WTC11 (cell line): ENCODE data around the gene MAN2B1. TPM values are rescaled to one million over a fixed set of nuclear protein-coding genes. Genes with fewer than 3 reads are reported as not detected.

Experiments used
- CTCF ChIP-seq: fragments of 200-600 bp; IDR thresholded peaks from 2 replicates; pipeline ENCODE4 v1.8.0; 2022; ENCODE audit warnings: antibody characterized with exemption
- E2F5 ChIP-seq: sonication (generic); formaldehyde crosslinking; IDR thresholded peaks from 2 replicates; pipeline ENCODE4 v1.8.1; 2022; ENCODE audit warnings: mild to moderate bottlenecking, moderate library complexity, missing genetic modification reagents
- ELF4 ChIP-seq: sonication (generic); formaldehyde crosslinking; IDR thresholded peaks from 2 replicates; pipeline ENCODE4 v1.8.1; 2022; ENCODE audit warnings: low read depth, mild to moderate bottlenecking, moderate library complexity, missing genetic modification reagents
- GABPB1 ChIP-seq: sonication (generic); formaldehyde crosslinking; IDR thresholded peaks from 2 replicates; pipeline ENCODE4 v1.8.1; 2023; ENCODE audit warnings: mild to moderate bottlenecking, missing genetic modification reagents
- HMGA2 ChIP-seq: fragments of 250-450 bp; sonication (Bioruptor Pico); IDR thresholded peaks from 2 replicates; pipeline ENCODE4 v1.4.0; 2021; ENCODE audit warnings: mild to moderate bottlenecking, moderate library complexity
- IRF2 ChIP-seq: sonication (generic); formaldehyde crosslinking; IDR thresholded peaks from 2 replicates; pipeline ENCODE4 v1.8.0; 2022; ENCODE audit warnings: low read depth, missing genetic modification reagents, borderline replicate concordance
- KAT7 ChIP-seq: sonication (generic); formaldehyde crosslinking; IDR thresholded peaks from 2 replicates; pipeline ENCODE4 v1.8.1; 2023; ENCODE audit warnings: missing genetic modification reagents, mild to moderate bottlenecking, borderline replicate concordance
- MYBL2 ChIP-seq: sonication (generic); formaldehyde crosslinking; IDR thresholded peaks from 2 replicates; pipeline ENCODE4 v1.8.1; 2023; ENCODE audit warnings: mild to moderate bottlenecking, moderate library complexity, missing genetic modification reagents
- NFATC4 ChIP-seq: fragments of 250-450 bp; sonication (Bioruptor Pico); IDR thresholded peaks from 2 replicates; pipeline ENCODE4 v1.9.0; 2021; ENCODE audit warnings: mild to moderate bottlenecking
- NFYB ChIP-seq: sonication (generic); formaldehyde crosslinking; conservative IDR thresholded peaks from 2 replicates; pipeline ENCODE4 v1.8.0; 2022; ENCODE audit warnings: low read depth, missing genetic modification reagents
- NR1H2 ChIP-seq: sonication (generic); formaldehyde crosslinking; IDR thresholded peaks from 2 replicates; pipeline ENCODE4 v1.9.0; 2021; ENCODE audit warnings: mild to moderate bottlenecking, moderate library complexity, missing genetic modification reagents
- NR2C2 ChIP-seq: sonication (generic); formaldehyde crosslinking; IDR thresholded peaks from 2 replicates; pipeline ENCODE4 v1.8.0; 2022; ENCODE audit warnings: mild to moderate bottlenecking, missing genetic modification reagents
- OVOL2 ChIP-seq: fragments of 250-450 bp; sonication (Bioruptor Pico); IDR thresholded peaks from 2 replicates; pipeline ENCODE4 v1.9.0; 2021; ENCODE audit warnings: mild to moderate bottlenecking, borderline replicate concordance
- RORB ChIP-seq: fragments of 250-450 bp; sonication (Bioruptor Pico); IDR thresholded peaks from 2 replicates; pipeline ENCODE4 v1.9.0; 2021; ENCODE audit warnings: mild to moderate bottlenecking
- SMAD4 ChIP-seq: sonication (generic); formaldehyde crosslinking; IDR thresholded peaks from 2 replicates; pipeline ENCODE4 v1.8.0; 2022; ENCODE audit warnings: mild to moderate bottlenecking, missing genetic modification reagents
- ZBTB21 ChIP-seq: sonication (generic); formaldehyde crosslinking; IDR thresholded peaks from 2 replicates; pipeline ENCODE4 v1.8.1; 2023; ENCODE audit warnings: mild to moderate bottlenecking, missing genetic modification reagents, borderline replicate concordance
- ZNF219 ChIP-seq: sonication (generic); formaldehyde crosslinking; IDR thresholded peaks from 2 replicates; pipeline ENCODE4 v1.8.0; 2023; ENCODE audit warnings: missing genetic modification reagents, mild to moderate bottlenecking, borderline replicate concordance
- ZNF281 ChIP-seq: sonication (generic); formaldehyde crosslinking; IDR thresholded peaks from 2 replicates; pipeline ENCODE4 v1.8.0; 2023; ENCODE audit warnings: mild to moderate bottlenecking, missing genetic modification reagents
- ZNF317 ChIP-seq: sonication (generic); formaldehyde crosslinking; IDR thresholded peaks from 2 replicates; pipeline ENCODE4 v1.8.1; 2023; ENCODE audit warnings: low read depth, mild to moderate bottlenecking, moderate library complexity, missing genetic modification reagents, borderline replicate concordance
- total RNA-seq: library from RNA; stranded (reverse); gene quantifications from 3 replicates; pipeline ENCODE4 v1.2.3, GENCODE V29; 2021
- TF ChIP-seq, protein P1 (sequence below): sonication (generic); formaldehyde crosslinking; IDR thresholded peaks from 2 replicates; pipeline ENCODE4 v1.8.1; 2023; ENCODE audit warnings: mild to moderate bottlenecking, missing genetic modification reagents
- TF ChIP-seq, protein P2 (sequence below): fragments of 250-450 bp; sonication (Bioruptor Pico); IDR thresholded peaks from 2 replicates; pipeline ENCODE4 v1.9.0; 2021; ENCODE audit warnings: mild to moderate bottlenecking
- TF ChIP-seq, protein P3 (sequence below): sonication (generic); formaldehyde crosslinking; IDR thresholded peaks from 2 replicates; pipeline ENCODE4 v1.8.1; 2022; ENCODE audit warnings: low read depth, missing genetic modification reagents, borderline replicate concordance
- TF ChIP-seq, protein P4 (sequence below): fragments of 250-450 bp; sonication (Bioruptor Pico); IDR thresholded peaks from 2 replicates; pipeline ENCODE4 v1.9.0; 2021; ENCODE audit warnings: mild to moderate bottlenecking, borderline replicate concordance

MAN2B1 gene
- total RNA-seq, 1 experiment from 2014 or later: 73.4 TPM

DNA sequence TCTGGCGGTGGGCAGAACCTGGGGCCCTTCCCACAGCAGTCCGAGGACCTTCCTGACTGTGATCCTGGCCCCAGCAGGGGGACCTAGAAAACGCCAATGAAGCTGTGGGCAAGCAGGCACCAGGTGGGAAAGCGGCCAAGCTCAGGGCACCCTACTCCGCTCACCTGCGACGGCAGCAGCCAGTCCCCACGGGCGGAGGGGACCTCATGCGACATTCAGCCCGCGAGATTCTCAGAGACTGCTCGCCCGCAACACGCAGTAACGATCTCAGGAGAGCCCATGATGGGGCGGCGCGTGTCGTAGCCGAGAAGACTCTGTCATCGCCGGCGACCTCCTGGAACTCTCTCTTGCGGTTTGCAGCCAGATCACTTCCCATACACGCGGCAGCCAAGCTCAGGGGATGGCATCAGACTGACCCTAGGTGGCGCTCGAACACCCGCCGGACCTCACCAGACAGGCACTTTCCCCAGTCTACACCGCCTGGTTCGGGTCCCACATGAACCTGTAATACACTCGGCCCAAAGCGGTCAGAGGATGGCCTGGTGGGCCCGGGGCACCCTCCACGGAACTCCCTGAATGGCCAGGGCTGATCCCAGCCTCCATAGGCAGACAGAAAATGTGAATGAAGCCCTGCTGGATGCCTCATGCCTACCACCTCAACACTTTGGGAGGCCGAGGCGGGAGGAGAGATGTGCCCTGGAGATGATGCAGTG lies 26.5 kb downstream of the MAN2B1 start (continued):
- TF ChIP-seq NR1H2 (CRISPR knock-in tag) (no peak), NFATC4 (no peak), ZNF281 (0 out of 2 replicates have a peak, but pooled peaks have one; percentile 27), ZNF219 (CRISPR knock-in tag) (no peak), GABPB1 (CRISPR knock-in tag) (no peak), RORB (CRISPR knock-in tag) (no peak), HMGA2 (CRISPR knock-in tag) (no peak), ZBTB21 (CRISPR knock-in tag) (peak; percentile 84), ZNF317 (CRISPR knock-in tag) (no peak), NFYB (CRISPR knock-in tag) (no peak), KAT7 (CRISPR knock-in tag) (0 out of 2 replicates have a peak, but pooled peaks have one; percentile 80), NR2C2 (CRISPR knock-in tag) (no peak), OVOL2 (no peak), CTCF (peak; percentile 82), IRF2 (CRISPR knock-in tag) (no peak), MYBL2 (0 out of 2 replicates have a peak, but pooled peaks have one; percentile 26), ELF4 (CRISPR knock-in tag) (no peak), SMAD4 (no peak), E2F5 (no peak)
- TF ChIP-seq, protein P1, sequence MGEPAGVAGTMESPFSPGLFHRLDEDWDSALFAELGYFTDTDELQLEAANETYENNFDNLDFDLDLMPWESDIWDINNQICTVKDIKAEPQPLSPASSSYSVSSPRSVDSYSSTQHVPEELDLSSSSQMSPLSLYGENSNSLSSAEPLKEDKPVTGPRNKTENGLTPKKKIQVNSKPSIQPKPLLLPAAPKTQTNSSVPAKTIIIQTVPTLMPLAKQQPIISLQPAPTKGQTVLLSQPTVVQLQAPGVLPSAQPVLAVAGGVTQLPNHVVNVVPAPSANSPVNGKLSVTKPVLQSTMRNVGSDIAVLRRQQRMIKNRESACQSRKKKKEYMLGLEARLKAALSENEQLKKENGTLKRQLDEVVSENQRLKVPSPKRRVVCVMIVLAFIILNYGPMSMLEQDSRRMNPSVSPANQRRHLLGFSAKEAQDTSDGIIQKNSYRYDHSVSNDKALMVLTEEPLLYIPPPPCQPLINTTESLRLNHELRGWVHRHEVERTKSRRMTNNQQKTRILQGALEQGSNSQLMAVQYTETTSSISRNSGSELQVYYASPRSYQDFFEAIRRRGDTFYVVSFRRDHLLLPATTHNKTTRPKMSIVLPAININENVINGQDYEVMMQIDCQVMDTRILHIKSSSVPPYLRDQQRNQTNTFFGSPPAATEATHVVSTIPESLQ: no peak
- TF ChIP-seq, protein P2, sequence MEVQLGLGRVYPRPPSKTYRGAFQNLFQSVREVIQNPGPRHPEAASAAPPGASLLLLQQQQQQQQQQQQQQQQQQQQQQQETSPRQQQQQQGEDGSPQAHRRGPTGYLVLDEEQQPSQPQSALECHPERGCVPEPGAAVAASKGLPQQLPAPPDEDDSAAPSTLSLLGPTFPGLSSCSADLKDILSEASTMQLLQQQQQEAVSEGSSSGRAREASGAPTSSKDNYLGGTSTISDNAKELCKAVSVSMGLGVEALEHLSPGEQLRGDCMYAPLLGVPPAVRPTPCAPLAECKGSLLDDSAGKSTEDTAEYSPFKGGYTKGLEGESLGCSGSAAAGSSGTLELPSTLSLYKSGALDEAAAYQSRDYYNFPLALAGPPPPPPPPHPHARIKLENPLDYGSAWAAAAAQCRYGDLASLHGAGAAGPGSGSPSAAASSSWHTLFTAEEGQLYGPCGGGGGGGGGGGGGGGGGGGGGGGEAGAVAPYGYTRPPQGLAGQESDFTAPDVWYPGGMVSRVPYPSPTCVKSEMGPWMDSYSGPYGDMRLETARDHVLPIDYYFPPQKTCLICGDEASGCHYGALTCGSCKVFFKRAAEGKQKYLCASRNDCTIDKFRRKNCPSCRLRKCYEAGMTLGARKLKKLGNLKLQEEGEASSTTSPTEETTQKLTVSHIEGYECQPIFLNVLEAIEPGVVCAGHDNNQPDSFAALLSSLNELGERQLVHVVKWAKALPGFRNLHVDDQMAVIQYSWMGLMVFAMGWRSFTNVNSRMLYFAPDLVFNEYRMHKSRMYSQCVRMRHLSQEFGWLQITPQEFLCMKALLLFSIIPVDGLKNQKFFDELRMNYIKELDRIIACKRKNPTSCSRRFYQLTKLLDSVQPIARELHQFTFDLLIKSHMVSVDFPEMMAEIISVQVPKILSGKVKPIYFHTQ (CRISPR knock-in tag): no peak
- TF ChIP-seq, protein P3, sequence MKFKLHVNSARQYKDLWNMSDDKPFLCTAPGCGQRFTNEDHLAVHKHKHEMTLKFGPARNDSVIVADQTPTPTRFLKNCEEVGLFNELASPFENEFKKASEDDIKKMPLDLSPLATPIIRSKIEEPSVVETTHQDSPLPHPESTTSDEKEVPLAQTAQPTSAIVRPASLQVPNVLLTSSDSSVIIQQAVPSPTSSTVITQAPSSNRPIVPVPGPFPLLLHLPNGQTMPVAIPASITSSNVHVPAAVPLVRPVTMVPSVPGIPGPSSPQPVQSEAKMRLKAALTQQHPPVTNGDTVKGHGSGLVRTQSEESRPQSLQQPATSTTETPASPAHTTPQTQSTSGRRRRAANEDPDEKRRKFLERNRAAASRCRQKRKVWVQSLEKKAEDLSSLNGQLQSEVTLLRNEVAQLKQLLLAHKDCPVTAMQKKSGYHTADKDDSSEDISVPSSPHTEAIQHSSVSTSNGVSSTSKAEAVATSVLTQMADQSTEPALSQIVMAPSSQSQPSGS: no peak
- TF ChIP-seq, protein P4, sequence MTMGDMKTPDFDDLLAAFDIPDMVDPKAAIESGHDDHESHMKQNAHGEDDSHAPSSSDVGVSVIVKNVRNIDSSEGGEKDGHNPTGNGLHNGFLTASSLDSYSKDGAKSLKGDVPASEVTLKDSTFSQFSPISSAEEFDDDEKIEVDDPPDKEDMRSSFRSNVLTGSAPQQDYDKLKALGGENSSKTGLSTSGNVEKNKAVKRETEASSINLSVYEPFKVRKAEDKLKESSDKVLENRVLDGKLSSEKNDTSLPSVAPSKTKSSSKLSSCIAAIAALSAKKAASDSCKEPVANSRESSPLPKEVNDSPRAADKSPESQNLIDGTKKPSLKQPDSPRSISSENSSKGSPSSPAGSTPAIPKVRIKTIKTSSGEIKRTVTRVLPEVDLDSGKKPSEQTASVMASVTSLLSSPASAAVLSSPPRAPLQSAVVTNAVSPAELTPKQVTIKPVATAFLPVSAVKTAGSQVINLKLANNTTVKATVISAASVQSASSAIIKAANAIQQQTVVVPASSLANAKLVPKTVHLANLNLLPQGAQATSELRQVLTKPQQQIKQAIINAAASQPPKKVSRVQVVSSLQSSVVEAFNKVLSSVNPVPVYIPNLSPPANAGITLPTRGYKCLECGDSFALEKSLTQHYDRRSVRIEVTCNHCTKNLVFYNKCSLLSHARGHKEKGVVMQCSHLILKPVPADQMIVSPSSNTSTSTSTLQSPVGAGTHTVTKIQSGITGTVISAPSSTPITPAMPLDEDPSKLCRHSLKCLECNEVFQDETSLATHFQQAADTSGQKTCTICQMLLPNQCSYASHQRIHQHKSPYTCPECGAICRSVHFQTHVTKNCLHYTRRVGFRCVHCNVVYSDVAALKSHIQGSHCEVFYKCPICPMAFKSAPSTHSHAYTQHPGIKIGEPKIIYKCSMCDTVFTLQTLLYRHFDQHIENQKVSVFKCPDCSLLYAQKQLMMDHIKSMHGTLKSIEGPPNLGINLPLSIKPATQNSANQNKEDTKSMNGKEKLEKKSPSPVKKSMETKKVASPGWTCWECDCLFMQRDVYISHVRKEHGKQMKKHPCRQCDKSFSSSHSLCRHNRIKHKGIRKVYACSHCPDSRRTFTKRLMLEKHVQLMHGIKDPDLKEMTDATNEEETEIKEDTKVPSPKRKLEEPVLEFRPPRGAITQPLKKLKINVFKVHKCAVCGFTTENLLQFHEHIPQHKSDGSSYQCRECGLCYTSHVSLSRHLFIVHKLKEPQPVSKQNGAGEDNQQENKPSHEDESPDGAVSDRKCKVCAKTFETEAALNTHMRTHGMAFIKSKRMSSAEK (CRISPR knock-in tag): no peak
